Tibial artery (tissue), 4 donors: ENCODE measurements around the gene TTC28.

Experiments used
- DNase-seq, 2 donors: peaks; one replicate each; pipeline ENCODE4 v3.0.0-alpha.2; 2019
- H3K27ac ChIP-seq, 2 donors: fragments of 200-600 bp; sonication (generic) in 1 of 2; 1 replicate in 1 of 2; 2 replicates in 1 of 2; pipeline ENCODE4 v1.5.1; 2018 to 2019; ENCODE audit warnings: mild to moderate bottlenecking in 1 of 2
- H3K27me3 ChIP-seq, 2 donors: fragments of 200-600 bp; sonication (generic) in 1 of 2; one replicate each; pipeline versions ENCODE4 v1.5.1 to v1.6.0; 2016 to 2019
- H3K36me3 ChIP-seq, 3 donors: fragments of 200-600 bp; sonication (generic) in 2 of 3; one replicate each; pipeline ENCODE4 v1.5.1; 2016 to 2019; ENCODE audit warnings: mild to moderate bottlenecking in 2 of 3
- H3K4me1 ChIP-seq, 4 donors: fragments of 200-600 bp; sonication (generic) in 2 of 4; 1 replicate in 3 of 4; 2 replicates in 1 of 4; pipeline ENCODE4 v1.5.1; 2016 to 2019
- H3K4me3 ChIP-seq, 2 donors: fragments of 200-600 bp; sonication (generic) in 1 of 2; 1 replicate in 1 of 2; 2 replicates in 1 of 2; pipeline ENCODE4 v1.5.1; 2018 to 2019; ENCODE audit warnings: mild to moderate bottlenecking in 2 of 2
- H3K9me3 ChIP-seq, 3 donors: fragments of 200-600 bp; sonication (generic) in 1 of 3; one replicate each; pipeline ENCODE4 v1.5.1; 2016 to 2019
- intact Hi-C: fragments of 100-400 bp; cut with DNase I; formaldehyde crosslinking; loops from one replicate; pipeline ENCODE4 v1.15.0; 2023; ENCODE audit warnings: low total_unique reads
- TF ChIP-seq, protein P1 (sequence below), 2 experiments: fragments of 200-600 bp in 1 of 2; fragments of 450-650 bp in 1 of 2; IDR thresholded peaks; one replicate each; pipeline ENCODE4 v1.5.1; 2017 to 2019; ENCODE audit warnings: antibody characterized with exemption in 2 of 2, mild to moderate bottlenecking in 1 of 2, moderate library complexity in 1 of 2

The TTC28 gene

GRCh38 chr22:28398981-28399380 lies 280.7 kb downstream of the TTC28 start:
- no peaks in the 10 kb centered on the region for H3K27me3 ChIP-seq
- H3K27ac ChIP-seq, result no peak overlapping the region
- TF ChIP-seq, protein P1, sequence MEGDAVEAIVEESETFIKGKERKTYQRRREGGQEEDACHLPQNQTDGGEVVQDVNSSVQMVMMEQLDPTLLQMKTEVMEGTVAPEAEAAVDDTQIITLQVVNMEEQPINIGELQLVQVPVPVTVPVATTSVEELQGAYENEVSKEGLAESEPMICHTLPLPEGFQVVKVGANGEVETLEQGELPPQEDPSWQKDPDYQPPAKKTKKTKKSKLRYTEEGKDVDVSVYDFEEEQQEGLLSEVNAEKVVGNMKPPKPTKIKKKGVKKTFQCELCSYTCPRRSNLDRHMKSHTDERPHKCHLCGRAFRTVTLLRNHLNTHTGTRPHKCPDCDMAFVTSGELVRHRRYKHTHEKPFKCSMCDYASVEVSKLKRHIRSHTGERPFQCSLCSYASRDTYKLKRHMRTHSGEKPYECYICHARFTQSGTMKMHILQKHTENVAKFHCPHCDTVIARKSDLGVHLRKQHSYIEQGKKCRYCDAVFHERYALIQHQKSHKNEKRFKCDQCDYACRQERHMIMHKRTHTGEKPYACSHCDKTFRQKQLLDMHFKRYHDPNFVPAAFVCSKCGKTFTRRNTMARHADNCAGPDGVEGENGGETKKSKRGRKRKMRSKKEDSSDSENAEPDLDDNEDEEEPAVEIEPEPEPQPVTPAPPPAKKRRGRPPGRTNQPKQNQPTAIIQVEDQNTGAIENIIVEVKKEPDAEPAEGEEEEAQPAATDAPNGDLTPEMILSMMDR (IDR thresholded peaks at IDR 0.05), result no peak
- peaks cover 0 to 17% (median 13%) of the 10 kb centered on the region in 4 donors for H3K4me1 ChIP-seq
- H3K4me3 ChIP-seq, result no peak overlapping the region
- DNase-seq, result no peak
- no peaks in the 10 kb centered on the region for H3K36me3 ChIP-seq
- no peaks in the 10 kb centered on the region for H3K9me3 ChIP-seq
- intact Hi-C loops, result no loop called here

- Histone ChIP-seq H3K4me3 (no peak overlapping the region), H3K27ac (no peak overlapping the region), H3K27me3 (no peaks in the 10 kb centered on the region), H3K9me3 (no peaks in the 10 kb centered on the region), H3K4me1 (peaks cover 0 to 17% (median 13%) of the 10 kb centered on the region in 4 donors), H3K36me3 (no peaks in the 10 kb centered on the region)
- TF ChIP-seq, protein P1 (IDR thresholded peaks at IDR 0.05), result no peak
- intact Hi-C loops, result no loop called here
- DNase-seq, result no peak
These were observed 281.3 kb downstream of the TTC28 start for GRCh38 chr22:28398355-28398754.

- intact Hi-C loops, result no loop called here
- Histone ChIP-seq H3K4me3 (no peak overlapping the region), H3K4me1 (peaks cover 0 to 17% (median 13%) of the 10 kb centered on the region in 4 donors), H3K36me3 (no peaks in the 10 kb centered on the region), H3K9me3 (no peaks in the 10 kb centered on the region), H3K27me3 (no peaks in the 10 kb centered on the region), H3K27ac (no peak overlapping the region)
- no peak for DNase-seq
- TF ChIP-seq, protein P1 (IDR thresholded peaks at IDR 0.05), result no peak
These were observed 282.3 kb downstream of the TTC28 start for GRCh38 chr22:28397306-28397705.

DNA sequence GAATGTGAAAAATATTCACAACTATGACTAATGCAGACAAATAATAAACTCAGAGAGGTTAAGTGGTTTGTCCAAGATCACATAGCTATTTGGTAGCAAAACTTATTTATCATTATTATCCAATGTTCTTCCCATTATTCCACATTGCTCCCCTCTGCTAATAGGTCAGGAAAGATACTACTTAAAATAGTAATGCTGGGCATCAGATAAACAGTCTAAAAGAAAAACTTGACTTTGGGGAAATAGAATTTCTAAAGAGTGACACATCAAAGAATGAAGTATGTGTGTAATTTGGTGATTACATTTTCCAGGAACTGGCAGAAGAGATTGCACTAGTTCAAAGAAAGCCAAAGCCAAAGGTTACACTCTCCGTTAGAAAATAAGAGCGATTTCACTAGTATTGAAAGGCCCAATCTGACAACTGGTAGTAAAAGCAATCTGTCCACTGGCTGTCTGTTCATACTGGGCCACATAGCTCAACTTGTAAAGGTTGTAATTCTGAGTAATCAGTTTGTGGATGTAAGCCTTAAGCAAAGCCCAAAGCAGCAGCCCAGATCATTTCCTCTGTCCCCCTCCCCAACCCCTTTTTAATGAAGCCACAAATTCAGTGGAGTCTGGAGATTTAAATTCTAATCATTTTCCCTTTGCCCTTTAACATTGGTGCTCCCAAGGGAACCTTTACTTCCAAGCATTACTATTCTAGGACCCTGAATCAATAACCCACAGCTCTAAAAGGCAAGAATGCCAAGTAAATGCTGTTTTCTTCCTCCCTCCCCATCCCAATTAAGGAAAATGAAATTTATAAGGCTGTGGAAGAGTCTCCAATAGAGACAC lies 283.5 kb downstream of the TTC28 start:
- Histone ChIP-seq H3K4me1 (peaks cover 0 to 17% (median 13%) of the 10 kb centered on the region in 4 donors), H3K27ac (no peak overlapping the region), H3K4me3 (no peak overlapping the region), H3K9me3 (no peaks in the 10 kb centered on the region), H3K27me3 (no peaks in the 10 kb centered on the region), H3K36me3 (no peaks in the 10 kb centered on the region)
- no peak for DNase-seq
- TF ChIP-seq, protein P1 (IDR thresholded peaks at IDR 0.05), result no peak
- intact Hi-C loops, result no loop called here

DNA sequence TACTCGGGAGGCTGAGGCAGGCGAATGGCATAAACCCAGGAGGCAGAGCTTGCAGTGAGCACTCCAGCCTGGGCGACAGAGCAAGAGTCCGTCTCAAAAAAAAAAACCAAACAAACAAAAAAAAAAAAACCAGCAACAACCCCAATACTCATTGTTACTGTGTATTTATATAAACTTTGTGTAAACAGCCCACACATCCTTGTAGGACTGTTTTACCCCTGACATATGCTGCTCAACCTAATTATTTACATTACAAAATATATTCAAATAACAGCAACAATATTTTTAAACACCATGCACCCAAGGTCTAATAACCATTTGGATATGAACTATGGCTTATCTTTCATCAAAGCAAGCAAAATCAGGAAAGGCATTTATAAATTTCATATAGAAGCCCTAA lies 284.1 kb downstream of the TTC28 start:
- Histone ChIP-seq H3K36me3 (no peaks in the 10 kb centered on the region), H3K4me3 (no peak overlapping the region), H3K27me3 (no peaks in the 10 kb centered on the region), H3K27ac (no peak overlapping the region), H3K9me3 (no peaks in the 10 kb centered on the region), H3K4me1 (peaks cover 0 to 17% (median 13%) of the 10 kb centered on the region in 4 donors)
- TF ChIP-seq, protein P1 (IDR thresholded peaks at IDR 0.05), result no peak
- no peak for DNase-seq
- intact Hi-C loops, result no loop called here
